HepG2 (cell line): ENCODE results near the gene HPCAL1. TPM values are rescaled to one million over a fixed set of nuclear protein-coding genes. Genes with fewer than 3 reads are reported as not detected.
A peak's percentile ranks its signal among the peaks of the same experiment; 100 is the strongest.

Source experiments
- AKNA ChIP-seq: sonication (generic); formaldehyde crosslinking; IDR thresholded peaks from 2 replicates; pipeline ENCODE4 v1.4.0; 2020; ENCODE audit warnings: missing genetic modification reagents, borderline replicate concordance
- ELF3 ChIP-seq: IDR thresholded peaks from 2 replicates; pipeline ENCODE4 v1.6.1; 2016; ENCODE audit warnings: missing genetic modification reagents, missing compliant biosample characterization
- GMEB2 ChIP-seq: IDR thresholded peaks from 2 replicates; pipeline ENCODE4 v1.6.1; 2016; ENCODE audit warnings: missing biosample characterization, missing genetic modification reagents, low read depth
- MXI1 ChIP-seq: IDR thresholded peaks from 3 replicates; pipeline ENCODE4 v1.6.1; 2012; ENCODE audit warnings: low read depth, low read length, inconsistent platforms, borderline replicate concordance
- NR0B2 ChIP-seq: sonication (generic); formaldehyde crosslinking; IDR thresholded peaks from 2 replicates; pipeline ENCODE4 v1.4.0; 2020; ENCODE audit warnings: mild to moderate bottlenecking, missing genetic modification reagents
- SOX6 ChIP-seq, 2 experiments: fragments of 450-650 bp in 1 of 2; sonication (generic) in 1 of 2; formaldehyde crosslinking in 1 of 2; IDR thresholded peaks; 2 replicates each; pipeline versions ENCODE4 v1.4.0 to v1.6.1; 2017 to 2020; ENCODE audit warnings: antibody characterized with exemption in 1 of 2, mild to moderate bottlenecking in 1 of 2, missing genetic modification reagents in 1 of 2
- ZBTB4 ChIP-seq: sonication (generic); formaldehyde crosslinking; IDR thresholded peaks from 2 replicates; pipeline ENCODE4 v1.4.0; 2020; ENCODE audit warnings: missing genetic modification reagents, mild to moderate bottlenecking, borderline replicate concordance
- ZNF256 ChIP-seq: sonication (generic); formaldehyde crosslinking; conservative IDR thresholded peaks from 2 replicates; pipeline ENCODE4 v1.4.0; 2020; ENCODE audit warnings: missing genetic modification reagents
- ZNF484 ChIP-seq: sonication (generic); formaldehyde crosslinking; IDR thresholded peaks from 2 replicates; pipeline ENCODE4 v1.5.1; 2020; ENCODE audit warnings: mild to moderate bottlenecking, low read depth, missing genetic modification reagents, borderline replicate concordance
- ZNF609 ChIP-seq: sonication (generic); formaldehyde crosslinking; IDR thresholded peaks from 2 replicates; pipeline ENCODE4 v1.4.0; 2020; ENCODE audit warnings: mild to moderate bottlenecking, missing genetic modification reagents, borderline replicate concordance
- polyA plus RNA-seq, 8 experiments: library from polyadenylated mRNA; depleted of rRNA in 3 of 8; stranded (reverse) in 7 of 8; unstranded in 1 of 8; fragments of >200 nt; fragmentation: Illumina TruSeq in 4 of 8; extraction: Trizol in 4 of 8; gene quantifications; 2 replicates each; pipeline versions ENCODE4 v1.2.1 to v1.2.3, GENCODE V29; 2011 to 2016; ENCODE audit warnings: low read depth in 4 of 8, missing spikeins in 1 of 8, mixed read lengths in 1 of 8; ENCODE audit not compliant: insufficient read depth in 1 of 8
- total RNA-seq, 5 experiments: library from RNA; depleted of rRNA; stranded (reverse); fragments of >200 nt; fragmentation: Illumina TruSeq; extraction: Trizol; gene quantifications; 2 replicates each; pipeline ENCODE4 v1.2.3, GENCODE V29; 2016; ENCODE audit warnings: low read depth in 1 of 5

The HPCAL1 gene
- total and polyA plus RNA-seq, 2 of the 13 experiments (the other 11 are each of a cell fraction or from before 2014, with no cell fraction given): 29.5 to 29.9 TPM

- TF ChIP-seq ZBTB4 (CRISPR knock-in tag) (no peak), ELF3 (CRISPR knock-in tag) (no peak), ZNF256 (CRISPR knock-in tag) (no peak), ZNF484 (no peak), ZNF609 (peak; percentile 17; the same call in 1 of the 2 replicates), GMEB2 (no peak), NR0B2 (CRISPR knock-in tag) (no peak), MXI1 (no peak), SOX6 (IDR thresholded peaks at IDR 0.05) (no peak), SOX6 (CRISPR knock-in tag; IDR thresholded peaks at IDR 0.05) (no peak), AKNA (no peak)
Measured at GRCh38 chr2:10447300-10447894, 144.7 kb downstream of the HPCAL1 start (continued).
